ENCODE measurements around the gene TTC39A.
"Not testable (repeated sequence)": the region's sequence is repeated elsewhere in the genome, so short reads cannot be mapped to it uniquely, and the experiment has no call there.

Gene TTC39A

GRCh38 chr1:51336004-51336403 lies 5.6 kb upstream of the TTC39A start:
- no peak for DNase-seq

- DNase-seq = no peak
Observed at GRCh38 chr1:51331206-51332100, 1.1 kb upstream of the TTC39A start.

- no peak for DNase-seq
Observed at GRCh38 chr1:51329443-51330325, 678 bp downstream of the TTC39A start.

GRCh38 chr1:51328926-51329325 lies 1.4 kb downstream of the TTC39A start:
- no peak for DNase-seq

- no peak for DNase-seq
Observed at GRCh38 chr1:51328279-51328678, 2.1 kb downstream of the TTC39A start.

GRCh38 chr1:51327386-51327785 lies 3.0 kb downstream of the TTC39A start:
- DNase-seq = no peak

- no peak for DNase-seq
Observed at GRCh38 chr1:51326839-51327238, 3.5 kb downstream of the TTC39A start.

GRCh38 chr1:51325878-51326755 lies 4.2 kb downstream of the TTC39A start:
- DNase-seq = no peak

GRCh38 chr1:51325391-51325790 lies 5.0 kb downstream of the TTC39A start:
- no peak for DNase-seq

- not testable (repeated sequence) for DNase-seq
Observed at GRCh38 chr1:51325011-51325385, 5.4 kb downstream of the TTC39A start.

- no peak for DNase-seq
Observed at GRCh38 chr1:51324251-51325010, 5.9 kb downstream of the TTC39A start.

- DNase-seq = no peak
Observed at GRCh38 chr1:51323778-51324177, 6.6 kb downstream of the TTC39A start.

- DNase-seq = no peak
Observed at GRCh38 chr1:51322417-51323101, 7.8 kb downstream of the TTC39A start.

GRCh38 chr1:51321924-51322280 lies 8.5 kb downstream of the TTC39A start:
- DNase-seq = no peak

GRCh38 chr1:51320967-51321923 lies 9.1 kb downstream of the TTC39A start:
- no peak for DNase-seq

- no peak for DNase-seq
Observed at GRCh38 chr1:51317798-51318197, 12.6 kb downstream of the TTC39A start.

- DNase-seq = no peak
Observed at GRCh38 chr1:51316846-51317120, 13.6 kb downstream of the TTC39A start.

GRCh38 chr1:51316113-51316845 lies 14.1 kb downstream of the TTC39A start:
- DNase-seq = no peak

- no peak for DNase-seq
Observed at GRCh38 chr1:51314974-51315373, 15.4 kb downstream of the TTC39A start.
